Gastrocnemius medialis (tissue), 4 donors: Measurements from ENCODE around the gene LINC01488. TPM values are rescaled to one million over a fixed set of nuclear protein-coding genes. Genes with fewer than 3 reads are reported as not detected.

Experiments used
- ATAC-seq, 2 donors: fragments of 150-250 bp; one replicate each; pipeline ENCODE4 v1.9.1; 2016
- DNase-seq, 2 donors: peaks; one replicate each; pipeline ENCODE4 v3.0.0-alpha.2; 2019
- H3K27ac ChIP-seq, 4 donors: fragments of 200-600 bp; sonication (generic); 1 replicate in 1 of 4; 2 replicates in 3 of 4; pipeline ENCODE4 v1.5.1; 2016 to 2018; ENCODE audit warnings: mild to moderate bottlenecking in 2 of 4, moderate library complexity in 1 of 4
- H3K27me3 ChIP-seq, 3 donors: fragments of 200-600 bp; sonication (generic) in 2 of 3; 1 replicate in 1 of 3; 2 replicates in 2 of 3; pipeline versions ENCODE4 v1.5.1 to v1.6.0; 2016 to 2019; ENCODE audit warnings: mild to moderate bottlenecking in 1 of 3, moderate library complexity in 1 of 3
- H3K36me3 ChIP-seq, 2 donors: fragments of 200-600 bp; sonication (generic) in 1 of 2; one replicate each; pipeline ENCODE4 v1.5.1; 2017 to 2018
- H3K4me1 ChIP-seq, 2 donors: fragments of 200-600 bp; sonication (generic) in 1 of 2; one replicate each; pipeline ENCODE4 v1.5.1; 2016 to 2017; ENCODE audit warnings: mild to moderate bottlenecking in 2 of 2
- H3K4me3 ChIP-seq, 4 donors: fragments of 200-600 bp; sonication (generic) in 3 of 4; 1 replicate in 1 of 4; 2 replicates in 3 of 4; pipeline ENCODE4 v1.5.1; 2016 to 2019; ENCODE audit warnings: mild to moderate bottlenecking in 2 of 4
- H3K9me3 ChIP-seq, 3 donors: fragments of 200-600 bp; sonication (generic) in 2 of 3; 1 replicate in 1 of 3; 2 replicates in 2 of 3; pipeline ENCODE4 v1.5.1; 2016 to 2019
- CTCF ChIP-seq, 5 experiments: fragments of 450-650 bp in 3 of 5; fragments of 200-600 bp in 2 of 5; sonication (generic) in 2 of 5; IDR thresholded peaks in 4 of 5; conservative IDR thresholded peaks in 1 of 5; 1 replicate in 4 of 5; 2 replicates in 1 of 5; pipeline ENCODE4 v1.5.1; 2016 to 2019; ENCODE audit warnings: antibody characterized with exemption in 5 of 5, mild to moderate bottlenecking in 3 of 5, moderate library complexity in 3 of 5
- POLR2A ChIP-seq, 2 donors: fragments of 450-650 bp; IDR thresholded peaks; one replicate each; pipeline ENCODE4 v1.6.1; 2017; ENCODE audit warnings: antibody characterized with exemption in 2 of 2, mild to moderate bottlenecking in 2 of 2, moderate library complexity in 2 of 2
- in situ Hi-C, 4 donors: fragments of 200-750 bp; cut with MboI; loops; one replicate each; pipeline versions ENCODE4 v1.15.0 to v1.8.0; 2017; ENCODE audit warnings: low sequenced_read_pairs in 4 of 4
- intact Hi-C: fragments of 100-400 bp; cut with DNase I; formaldehyde crosslinking; loops from one replicate; pipeline ENCODE4 v1.15.1; 2023; ENCODE audit warnings: low total_unique reads
- total RNA-seq, 4 donors: library from RNA; depleted of rRNA; stranded (reverse); fragments of >200 nt; gene quantifications; one replicate each; pipeline versions ENCODE4 v1.1.0 to v1.2.3, GENCODE V29; 2016

The LINC01488 gene
- total RNA-seq, 4 donors from 2014 or later: not detected

DNA sequence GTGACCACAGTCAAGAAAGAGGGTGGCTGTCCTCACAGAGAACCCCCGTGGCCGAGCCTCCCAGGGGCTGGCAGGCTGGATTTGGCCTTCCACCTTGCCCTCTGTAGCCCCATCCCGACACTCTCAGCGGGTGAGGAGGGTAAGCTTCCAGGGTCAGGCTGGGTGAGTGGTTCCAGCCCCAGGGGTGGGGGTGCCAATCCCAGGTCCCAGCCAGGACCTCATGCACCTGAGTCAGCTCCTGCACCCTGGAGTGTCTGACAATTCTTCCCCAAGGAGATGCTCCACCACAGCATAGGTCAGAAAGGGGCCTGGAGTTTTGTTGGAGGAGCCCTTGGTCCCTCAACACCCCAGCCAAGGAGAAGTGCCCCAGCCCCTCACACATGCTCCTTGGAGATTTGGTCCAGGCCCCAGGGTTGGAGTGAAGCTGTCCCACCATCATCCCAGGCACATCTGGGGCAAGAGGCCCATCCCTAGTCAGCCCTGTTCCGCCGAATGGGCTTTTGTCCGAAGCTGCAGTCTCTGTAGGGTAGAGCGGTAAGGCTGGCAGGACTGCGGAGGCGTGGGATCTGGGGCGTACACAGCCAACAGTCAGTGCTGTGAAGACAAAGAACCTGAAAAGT lies 8.4 kb downstream of the LINC01488 start:
- ATAC-seq (no peak), DNase-seq (no peak)
- Histone ChIP-seq H3K9me3 (no peaks in the 10 kb centered on the region), H3K4me3 (no peak overlapping the region), H3K36me3 (no peaks in the 10 kb centered on the region), H3K27ac (no peak overlapping the region), H3K27me3 (no peaks in the 10 kb centered on the region), H3K4me1 (peaks cover 4 to 10% of the 10 kb centered on the region in 2 donors)
- intact Hi-C loops (no loop called here), in situ Hi-C loops (no loop called here)
- no peak for TF ChIP-seq CTCF (IDR thresholded peaks at IDR 0.05 in 4 of 5, conservative IDR thresholded peaks at IDR 0.05 in 1 of 5)
- no peak for TF ChIP-seq POLR2A (IDR thresholded peaks at IDR 0.05)

DNA sequence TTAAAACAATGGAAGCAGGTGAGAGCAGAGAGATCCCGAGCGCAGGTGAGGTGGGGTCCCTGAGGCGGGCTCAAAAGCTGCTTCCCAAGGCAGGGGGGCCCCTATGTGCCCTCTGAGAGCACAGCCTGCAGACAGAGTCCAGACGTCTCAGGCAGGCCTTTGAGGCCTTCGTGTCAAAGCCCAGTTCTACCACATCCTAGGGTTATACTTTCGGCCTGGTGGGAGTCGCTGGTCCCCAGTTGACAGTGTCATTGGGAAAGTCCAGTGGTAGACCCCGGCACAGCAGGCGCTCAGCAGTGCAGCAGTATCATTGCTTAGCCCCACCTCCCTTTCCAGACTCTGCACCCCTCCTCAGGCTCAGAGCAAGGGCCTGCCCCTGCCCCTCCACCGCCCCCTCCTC lies 9.1 kb downstream of the LINC01488 start:
- no peaks in the 10 kb centered on the region for H3K36me3 ChIP-seq
- no peak for TF ChIP-seq POLR2A (IDR thresholded peaks at IDR 0.05)
- TF ChIP-seq CTCF (IDR thresholded peaks at IDR 0.05 in 4 of 5, conservative IDR thresholded peaks at IDR 0.05 in 1 of 5): no peak
- H3K9me3 ChIP-seq: no peaks in the 10 kb centered on the region
- intact Hi-C loops: no loop called here
- H3K4me1 ChIP-seq: peaks cover 4 to 15% of the 10 kb centered on the region in 2 donors
- H3K4me3 ChIP-seq: no peak overlapping the region
- DNase-seq (no peak), ATAC-seq (no peak)
- no peaks in the 10 kb centered on the region for H3K27me3 ChIP-seq
- in situ Hi-C loops: no loop called here
- H3K27ac ChIP-seq: no peak overlapping the region

GRCh38 chr11:69491071-69492031 lies 9.9 kb downstream of the LINC01488 start:
- intact Hi-C loops: no loop called here
- Histone ChIP-seq H3K27me3 (no peaks in the 10 kb centered on the region), H3K4me3 (no peak overlapping the region), H3K9me3 (no peaks in the 10 kb centered on the region), H3K4me1 (peaks cover 4 to 19% of the 10 kb centered on the region in 2 donors), H3K36me3 (no peaks in the 10 kb centered on the region), H3K27ac (no peak overlapping the region)
- in situ Hi-C loops: no loop called here
- TF ChIP-seq CTCF (IDR thresholded peaks at IDR 0.05 in 4 of 5, conservative IDR thresholded peaks at IDR 0.05 in 1 of 5): no peak
- no peak for TF ChIP-seq POLR2A (IDR thresholded peaks at IDR 0.05)
- no peak for ATAC-seq
- DNase-seq: no peak

GRCh38 chr11:69492201-69492991 lies 10.9 kb downstream of the LINC01488 start:
- H3K27me3 ChIP-seq: no peaks in the 10 kb centered on the region
- ATAC-seq: no peak
- DNase-seq: no peak
- H3K9me3 ChIP-seq: no peaks in the 10 kb centered on the region
- no peaks in the 10 kb centered on the region for H3K36me3 ChIP-seq
- in situ Hi-C loops: no loop called here
- H3K27ac ChIP-seq: no peak overlapping the region
- no peak for TF ChIP-seq POLR2A (IDR thresholded peaks at IDR 0.05)
- no peak for TF ChIP-seq CTCF (IDR thresholded peaks at IDR 0.05 in 4 of 5, conservative IDR thresholded peaks at IDR 0.05 in 1 of 5)
- H3K4me1 ChIP-seq: peaks cover 10 to 29% of the 10 kb centered on the region in 2 donors
- intact Hi-C loops: no loop called here
- H3K4me3 ChIP-seq: no peak overlapping the region
